Stimulated activated CD8-positive, alpha-beta memory T cell treated with anti-CD3 and anti-CD28 coated beads, Interleukin-2, amount 100 ng/mL, for 1 hour (primary cell): Measurements from ENCODE around the gene OR6J1.
"Not testable (repeated sequence)": the region's sequence is repeated elsewhere in the genome, so short reads cannot be mapped to it uniquely, and the experiment has no call there.

ENCODE experiments used
- DNase-seq, 2 donors: peaks; one replicate each; pipeline ENCODE4 v3.0.0-alpha.2; 2020; ENCODE audit warnings: low read depth in 2 of 2

OR6J1 gene

DNA sequence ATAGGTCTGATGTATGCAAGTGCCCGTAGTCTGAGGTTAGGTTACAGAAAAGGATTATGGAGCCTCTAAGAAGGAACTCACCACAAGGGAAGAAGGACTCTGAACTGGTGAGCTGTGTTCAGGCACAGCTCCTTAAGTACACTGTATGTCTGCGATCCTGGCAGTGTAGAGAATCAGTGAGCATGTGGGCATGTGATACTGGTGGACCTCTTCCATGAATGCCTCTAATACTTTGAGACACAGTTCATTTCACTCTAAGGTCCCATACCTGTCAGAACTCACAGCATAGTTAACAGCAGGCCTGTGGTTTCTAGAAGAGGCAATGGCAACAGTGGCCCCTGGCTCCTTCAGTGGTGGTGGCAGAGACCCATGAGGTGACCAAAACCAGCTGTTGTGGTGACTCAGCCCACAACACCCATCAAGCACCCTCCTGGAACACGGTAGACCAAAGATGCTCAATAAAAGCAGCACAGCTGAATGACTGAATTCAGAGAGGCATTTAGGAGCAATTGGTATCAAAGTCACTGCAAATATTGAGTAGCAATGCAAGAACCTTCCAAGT, 6.9 kb upstream of the OR6J1 start:
- DNase-seq, result no peak

DNA sequence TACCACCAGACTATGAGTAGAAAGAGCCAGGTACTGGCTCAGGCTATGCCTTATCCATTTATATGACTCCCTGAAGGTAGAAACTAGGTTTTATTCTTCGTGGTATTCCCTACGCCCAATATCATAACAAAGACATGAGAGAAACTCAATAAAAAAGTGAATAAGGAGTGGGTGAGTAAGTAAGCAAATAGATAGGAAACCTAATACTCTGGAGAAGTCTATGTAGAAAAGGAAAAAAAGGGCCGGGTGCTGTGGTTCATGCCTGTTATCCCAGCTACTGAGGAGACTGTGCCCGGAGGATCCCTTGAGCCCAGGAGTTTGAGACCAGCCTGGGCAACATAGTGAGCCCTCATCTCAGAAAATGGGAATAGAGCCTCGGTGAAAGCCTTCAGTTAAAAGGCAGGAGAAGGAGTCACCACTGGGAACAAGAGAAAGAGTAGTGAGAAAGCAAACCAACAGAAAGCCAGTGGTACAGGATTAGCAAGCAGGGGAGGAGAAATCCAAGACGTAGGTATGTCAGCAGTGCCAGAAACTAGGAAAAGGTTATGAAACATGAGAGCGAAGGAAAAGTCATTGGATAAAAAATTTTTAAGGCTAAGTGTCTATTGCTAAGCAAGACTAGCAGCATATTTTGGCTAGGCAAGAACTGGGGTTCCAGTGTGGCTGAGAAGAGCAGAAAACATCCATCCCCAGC, 6.0 kb upstream of the OR6J1 start:
- DNase-seq, result no peak

DNA sequence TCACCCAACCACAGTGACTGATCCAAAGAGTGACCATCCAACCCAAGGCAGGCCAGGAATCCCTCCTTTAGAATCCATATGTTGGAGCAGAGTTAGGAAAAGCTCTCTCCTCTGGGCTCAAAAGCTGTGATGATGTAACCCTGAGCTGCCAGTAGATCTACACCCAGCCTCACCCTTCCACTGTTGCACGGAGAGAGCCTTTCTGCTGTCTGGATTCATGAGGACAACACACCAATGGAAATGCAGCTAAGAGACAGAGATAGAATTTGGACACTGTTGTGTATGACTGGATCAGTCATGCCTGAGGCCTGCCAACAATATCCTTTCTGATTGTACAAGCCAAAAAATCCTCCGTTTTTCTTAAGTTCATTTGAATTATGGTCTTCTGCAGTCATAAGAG, 4.4 kb upstream of the OR6J1 start:
- DNase-seq, result no peak

DNA sequence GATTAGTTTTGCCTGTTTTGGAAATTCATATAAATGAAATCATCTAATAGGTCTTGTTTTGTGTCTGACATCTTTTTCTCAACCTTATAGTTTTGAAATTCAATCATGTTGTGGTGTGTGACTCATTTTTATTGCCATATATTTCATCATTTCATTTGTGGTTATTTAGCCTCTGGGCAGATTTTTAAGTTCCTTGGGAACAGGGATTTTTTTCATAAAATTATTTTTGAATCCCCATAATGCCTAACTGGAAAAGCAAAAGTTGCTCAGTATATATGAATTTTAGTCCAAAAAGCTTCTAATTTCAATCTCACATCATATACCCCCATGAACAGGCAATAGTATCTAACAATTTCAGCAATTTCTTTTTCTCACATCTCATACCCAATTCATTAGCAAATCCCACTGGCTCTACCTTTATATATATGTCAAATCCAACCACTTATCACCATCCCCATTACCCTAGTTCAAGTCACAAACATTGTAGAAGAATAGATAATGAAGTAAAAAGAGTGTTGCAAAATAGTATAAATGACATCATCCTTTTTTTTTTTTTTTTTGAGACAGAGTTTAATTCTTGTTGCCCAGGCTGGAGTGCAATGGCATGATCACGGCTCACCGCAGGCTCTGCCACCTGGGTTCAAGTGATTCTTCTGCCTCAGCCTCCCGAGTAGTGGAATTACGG, 2.6 kb upstream of the OR6J1 start:
- no peak for DNase-seq

DNA sequence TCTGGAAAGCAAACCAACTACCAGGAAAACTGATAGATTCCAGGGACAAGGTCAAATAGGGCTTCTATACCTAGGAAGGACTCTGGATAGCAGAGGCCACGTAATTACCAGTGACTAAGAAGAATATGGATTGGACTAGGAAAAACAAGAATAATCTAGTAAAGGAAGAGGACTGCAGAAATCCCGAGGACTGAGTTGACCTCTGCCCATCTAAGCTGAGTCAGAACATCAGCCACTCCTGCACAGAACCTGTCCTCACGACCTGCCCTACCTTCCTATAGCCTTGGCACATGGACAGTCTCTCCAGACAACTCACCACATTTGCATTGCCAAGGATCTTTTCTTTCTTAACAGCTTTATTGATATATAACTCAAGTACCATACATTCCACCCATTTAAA, 2.3 kb downstream of the OR6J1 start:
- no peak for DNase-seq

DNA sequence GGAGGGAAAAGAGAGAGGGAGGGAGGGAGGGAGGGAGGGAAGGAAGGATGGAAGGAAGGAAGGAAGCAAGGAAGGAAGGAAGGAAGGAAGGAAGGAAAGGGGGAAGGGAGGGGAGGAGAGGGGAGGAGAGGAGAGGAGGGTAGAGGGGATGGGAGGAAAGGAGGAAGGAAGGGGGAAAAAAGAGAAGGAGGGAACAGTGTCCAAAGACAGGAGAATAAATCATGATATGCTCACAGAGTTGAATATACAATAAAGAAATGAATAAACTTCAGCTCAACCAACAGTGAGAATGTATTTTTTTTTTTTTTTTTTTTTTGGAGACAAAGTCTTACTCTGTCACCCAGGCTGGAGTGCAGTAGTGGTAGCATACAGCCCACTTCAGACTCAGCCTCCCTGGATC, 4.0 kb downstream of the OR6J1 start:
- DNase-seq, result no peak

DNA sequence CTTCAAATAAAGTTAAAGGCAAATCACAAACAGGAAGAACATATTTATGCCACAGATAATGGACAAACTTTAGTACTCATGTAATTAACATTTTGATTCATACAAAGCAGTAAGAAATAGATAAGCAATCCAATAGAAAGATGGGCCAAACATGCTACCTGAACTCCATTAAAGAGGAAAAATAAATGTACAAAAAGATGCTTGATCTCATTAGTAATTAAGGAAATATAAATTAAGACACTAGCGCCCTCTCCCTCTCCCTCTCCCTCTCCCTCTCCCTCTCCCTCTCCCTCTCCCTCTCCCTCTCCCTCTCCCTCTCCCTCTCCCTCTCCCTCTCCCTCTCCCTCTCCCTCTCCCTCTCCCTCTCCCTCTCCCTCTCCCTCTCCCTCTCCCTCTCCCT, 8.2 kb downstream of the OR6J1 start:
- DNase-seq, result not testable (repeated sequence)

DNA sequence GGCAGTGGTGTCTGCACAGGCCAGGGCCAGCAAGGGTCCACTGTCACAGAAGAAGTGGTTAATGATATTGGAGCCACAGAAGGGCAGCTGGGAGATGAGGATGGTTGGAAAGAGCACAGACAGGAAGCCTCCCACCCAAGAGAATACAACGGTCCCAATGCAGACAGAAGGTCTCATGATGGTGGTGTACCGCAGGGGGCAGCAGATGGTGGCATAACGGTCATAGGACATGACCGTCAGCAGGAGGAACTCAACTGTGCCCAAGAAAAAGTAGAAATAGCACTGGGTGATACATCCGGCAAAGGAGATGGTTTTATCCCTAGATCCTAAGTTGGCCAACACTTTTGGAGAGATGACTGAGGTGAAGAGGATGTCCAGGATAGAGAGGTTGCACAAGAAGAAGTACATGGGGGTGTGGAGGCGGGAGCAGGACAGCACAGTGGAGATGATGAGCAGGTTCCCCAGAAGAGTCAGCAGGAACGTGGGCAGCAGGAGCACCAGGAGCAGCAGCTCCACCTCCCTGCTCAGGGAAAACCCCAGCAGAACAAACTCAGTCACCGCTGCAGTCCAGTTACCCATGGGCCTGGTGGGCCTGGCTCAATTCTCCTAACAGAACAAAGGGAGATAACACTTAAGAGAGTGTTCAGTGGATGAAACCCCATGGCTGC, 9.8 kb downstream of the OR6J1 start:
- no peak for DNase-seq

DNA sequence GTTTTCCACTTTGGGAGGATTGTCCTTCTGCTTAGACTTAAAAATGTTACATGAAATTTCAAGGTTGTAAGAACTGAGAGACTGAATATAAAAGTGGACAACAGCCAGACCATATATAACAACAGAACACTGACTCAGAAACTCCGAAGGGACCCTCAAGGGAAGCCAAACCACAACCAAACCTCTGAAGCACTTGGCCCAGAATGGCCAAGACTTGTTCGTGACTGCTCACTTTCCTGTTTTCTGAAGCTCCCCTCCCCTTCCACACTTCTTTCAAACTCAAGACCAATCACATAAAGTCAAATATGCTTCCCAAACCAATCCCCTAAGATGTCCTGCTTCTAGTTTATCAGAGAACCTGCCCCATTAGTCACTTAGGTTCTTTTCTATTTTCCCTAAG, 13.7 kb downstream of the OR6J1 start:
- DNase-seq, result no peak

DNA sequence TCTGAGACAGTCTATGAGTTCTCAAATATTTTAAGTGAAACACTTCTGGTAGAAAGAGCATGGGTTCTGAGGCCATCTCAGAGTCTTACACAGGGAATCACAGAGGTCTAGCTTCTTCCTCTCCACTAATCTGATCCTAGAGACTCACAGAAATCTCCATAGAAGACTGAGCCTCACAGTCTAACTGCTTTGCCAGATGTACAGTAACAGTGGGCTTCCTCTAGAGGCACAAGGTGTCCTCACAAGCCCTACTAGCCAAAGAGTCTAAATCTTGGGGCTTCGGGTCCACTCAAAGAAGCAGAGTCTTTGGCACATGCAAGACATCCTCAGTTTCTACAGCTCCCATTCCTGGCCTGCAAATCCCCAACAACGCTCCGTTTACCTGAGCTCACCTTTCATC, 14.1 kb downstream of the OR6J1 start:
- DNase-seq, result no peak

DNA sequence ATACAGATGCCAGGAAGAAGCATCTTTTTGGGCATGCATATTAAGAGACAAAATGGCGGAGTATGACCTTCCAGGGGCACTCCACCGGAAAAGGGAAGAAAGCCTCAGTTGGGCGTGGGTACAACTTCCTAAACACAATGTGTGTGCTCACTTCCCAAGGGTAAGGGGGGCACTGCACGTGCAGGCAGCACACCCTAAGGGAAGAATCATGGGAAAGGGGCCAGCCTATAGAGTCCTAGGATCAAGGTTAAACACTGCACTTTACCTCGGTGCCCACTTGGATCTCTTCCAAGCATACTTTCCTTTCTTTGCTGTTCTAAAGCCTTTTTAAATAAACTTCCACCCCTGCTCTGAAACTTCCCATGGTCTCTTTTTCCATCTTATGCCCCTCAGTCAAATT, 14.8 kb downstream of the OR6J1 start:
- no peak for DNase-seq

DNA sequence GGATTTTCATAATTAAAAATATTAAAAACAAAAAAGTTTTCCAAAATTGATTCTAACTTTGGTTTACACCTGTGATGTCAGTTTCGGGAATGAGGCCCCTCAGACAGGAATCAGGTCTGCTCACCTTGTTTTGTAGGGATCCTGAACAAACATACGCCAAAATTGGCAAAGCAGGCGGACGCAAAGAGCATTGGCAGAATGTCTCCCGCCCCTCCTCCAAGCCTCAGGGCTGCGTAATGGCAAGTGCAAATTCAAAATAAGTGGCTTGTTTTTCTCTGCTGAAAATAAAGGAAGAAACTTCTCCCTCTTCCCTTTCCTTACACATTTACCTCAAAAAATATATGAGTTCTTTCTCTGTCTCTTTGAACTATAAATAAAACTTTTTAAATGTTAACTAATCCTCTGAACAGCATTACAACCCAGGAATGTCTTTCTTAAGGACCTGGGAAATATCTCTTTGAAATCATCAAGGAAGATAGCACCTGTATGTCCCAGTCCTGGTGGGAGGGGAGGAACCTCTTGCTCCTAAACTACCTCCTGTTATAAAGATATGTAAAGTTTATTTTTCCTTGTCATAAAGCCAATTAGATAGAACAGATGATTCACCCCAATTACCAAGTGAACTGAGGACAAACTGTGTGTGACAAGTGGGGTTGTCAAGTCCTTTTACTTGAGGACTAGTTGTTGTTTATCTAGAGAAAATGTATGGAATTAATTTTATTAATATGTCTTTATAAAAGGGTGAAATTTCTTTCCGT, 16.5 kb downstream of the OR6J1 start:
- DNase-seq, result no peak

DNA sequence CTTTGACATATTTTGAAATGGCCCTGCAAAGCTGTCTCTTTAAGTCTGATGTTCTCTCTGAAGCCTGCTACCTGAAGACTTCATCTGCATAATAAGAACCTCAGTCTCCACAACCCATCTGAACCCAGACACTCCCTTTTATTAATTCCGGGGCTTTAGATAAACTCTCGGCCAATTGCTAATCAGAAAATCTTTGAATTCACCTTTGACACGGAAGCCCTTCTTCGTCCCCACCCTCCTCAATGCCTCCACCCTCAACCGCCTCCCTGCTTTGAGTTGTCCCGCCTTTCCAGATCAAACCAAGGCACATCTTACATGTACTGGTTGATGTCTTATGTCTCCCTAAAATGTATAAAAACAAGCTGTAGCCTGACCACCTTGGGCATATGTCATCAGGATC, 17.6 kb downstream of the OR6J1 start:
- DNase-seq, result no peak

DNA sequence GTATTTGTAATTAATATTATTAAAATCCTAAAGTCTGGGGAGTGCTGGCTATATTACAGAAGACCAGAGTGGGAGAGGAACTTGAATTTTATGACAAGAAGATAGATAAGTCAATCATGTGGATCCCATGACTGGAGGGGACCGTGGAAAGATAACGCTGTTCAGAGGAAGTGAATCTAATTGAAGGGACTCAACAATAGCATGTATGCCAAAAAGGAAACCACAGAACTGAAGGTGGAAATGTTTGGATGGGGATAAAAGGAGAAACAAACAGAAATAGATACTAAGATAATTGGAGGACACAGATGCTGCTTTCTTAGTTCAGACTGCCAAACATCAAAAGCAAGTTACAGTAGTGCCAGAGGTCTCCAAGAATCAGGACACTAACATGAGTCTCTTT, 21.1 kb downstream of the OR6J1 start:
- DNase-seq, result no peak

DNA sequence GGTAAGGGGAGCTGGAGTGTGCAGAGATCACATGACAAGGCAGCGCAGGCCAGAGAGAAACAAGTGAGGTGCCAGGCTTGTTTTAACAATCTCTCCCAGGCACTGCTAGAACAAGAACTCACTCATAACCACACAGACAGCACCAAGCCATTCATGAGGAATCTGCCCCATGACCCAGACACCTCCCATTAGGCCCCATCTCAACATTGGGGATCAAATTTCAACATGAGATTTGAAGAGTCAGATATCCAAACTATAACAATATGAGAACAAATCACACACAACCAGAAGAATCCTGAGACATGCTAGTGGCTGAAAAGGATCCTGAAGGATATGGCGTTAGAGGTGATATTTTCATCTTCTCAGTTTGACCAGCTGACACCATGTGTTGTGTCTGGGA, 21.9 kb downstream of the OR6J1 start:
- no peak for DNase-seq

DNA sequence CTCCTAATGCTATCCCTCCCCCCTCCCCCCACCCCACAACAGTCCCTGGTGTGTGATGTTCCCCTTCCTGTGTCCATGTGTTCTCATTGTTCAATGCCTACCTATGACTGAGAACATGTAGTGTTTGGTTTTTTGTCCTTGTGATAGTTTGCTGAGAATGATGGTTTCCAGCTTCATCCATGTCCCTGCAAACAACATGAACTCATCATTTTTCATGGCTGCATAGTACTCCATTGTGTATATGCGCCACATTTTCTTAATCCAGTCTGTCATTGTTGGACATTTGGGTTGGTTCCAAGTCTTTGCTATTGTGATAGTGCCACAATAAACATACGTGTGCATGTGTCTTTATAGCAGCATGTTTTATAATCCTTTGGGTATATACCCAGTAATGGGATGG, 28.4 kb downstream of the OR6J1 start:
- not testable (repeated sequence) for DNase-seq

DNA sequence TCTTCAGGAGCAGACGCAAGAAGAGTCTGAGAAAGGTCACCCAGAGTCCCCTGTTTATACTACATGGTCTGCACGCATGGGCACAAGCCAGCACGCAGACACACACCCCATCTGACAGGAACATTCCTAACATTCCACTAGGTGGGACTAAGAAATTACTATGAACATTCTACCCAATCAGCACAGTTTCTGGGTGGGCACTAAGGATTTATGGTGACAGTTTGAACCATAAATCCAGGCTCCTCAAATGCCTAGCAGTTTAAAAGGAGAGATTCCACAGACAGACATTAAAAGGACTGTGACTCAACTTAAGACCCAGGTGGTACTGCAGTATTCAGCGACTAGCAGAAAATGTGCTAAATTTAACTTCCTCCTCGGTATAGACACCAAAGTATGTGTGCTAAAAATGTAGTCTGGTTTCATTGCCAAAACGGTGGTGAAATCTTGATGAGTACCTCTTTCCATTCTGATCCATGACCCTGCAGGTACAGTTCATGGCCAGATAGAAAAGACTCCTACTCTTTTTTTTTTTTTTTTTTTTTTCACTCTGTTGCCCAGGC, 29.8 kb downstream of the OR6J1 start:
- no peak for DNase-seq

DNA sequence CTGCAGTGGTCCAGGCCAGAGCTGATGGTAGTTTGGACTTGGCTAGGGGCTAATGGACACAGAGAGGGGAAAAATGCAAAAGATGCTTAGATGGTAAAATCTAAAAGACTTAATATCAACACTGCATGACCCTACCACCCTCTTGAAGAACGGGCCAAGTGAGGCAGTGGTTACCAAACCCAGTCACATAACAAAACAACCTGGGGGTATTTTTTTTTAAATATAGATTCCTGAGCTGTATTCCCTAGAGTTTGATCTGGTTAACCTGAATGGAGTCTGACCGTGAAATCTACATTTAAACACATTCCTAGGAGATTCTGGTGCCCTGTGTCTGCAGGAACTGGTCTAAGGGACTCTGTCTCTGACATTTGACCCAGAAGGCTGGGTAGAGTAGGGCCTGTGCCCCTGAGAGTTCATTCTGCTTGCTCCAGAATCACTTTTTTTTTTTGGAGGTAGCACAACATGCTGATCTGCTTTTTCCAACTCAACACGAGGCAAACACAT, 30.4 kb downstream of the OR6J1 start:
- no peak for DNase-seq

DNA sequence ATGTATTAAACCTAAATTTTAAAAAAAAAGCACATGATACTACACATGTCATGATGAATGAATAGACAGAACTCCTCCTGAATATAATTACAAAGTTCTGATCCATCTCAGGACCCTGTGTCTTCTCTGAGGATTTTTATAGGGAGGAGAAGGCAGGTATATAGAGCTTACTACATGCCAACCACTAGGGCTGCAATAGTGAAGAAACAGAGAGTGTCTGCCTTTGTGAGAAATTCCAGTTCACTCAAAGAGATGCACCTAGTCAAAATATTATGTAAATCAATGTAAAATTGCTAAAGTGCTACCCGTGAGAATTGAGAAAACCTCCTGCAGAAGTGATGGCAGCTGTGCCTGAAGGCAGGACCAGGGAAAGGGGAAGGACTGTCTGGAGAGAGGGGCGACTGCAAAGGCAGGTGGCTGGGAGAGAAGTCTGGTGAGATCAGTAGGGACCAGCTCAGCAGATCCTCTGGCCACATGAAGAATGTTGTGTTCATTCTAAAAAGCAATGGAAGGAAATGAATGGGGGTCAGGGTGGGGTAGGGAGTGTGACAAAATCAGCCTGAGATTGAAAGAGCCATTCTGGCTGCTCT, 31.0 kb downstream of the OR6J1 start:
- DNase-seq, result no peak

DNA sequence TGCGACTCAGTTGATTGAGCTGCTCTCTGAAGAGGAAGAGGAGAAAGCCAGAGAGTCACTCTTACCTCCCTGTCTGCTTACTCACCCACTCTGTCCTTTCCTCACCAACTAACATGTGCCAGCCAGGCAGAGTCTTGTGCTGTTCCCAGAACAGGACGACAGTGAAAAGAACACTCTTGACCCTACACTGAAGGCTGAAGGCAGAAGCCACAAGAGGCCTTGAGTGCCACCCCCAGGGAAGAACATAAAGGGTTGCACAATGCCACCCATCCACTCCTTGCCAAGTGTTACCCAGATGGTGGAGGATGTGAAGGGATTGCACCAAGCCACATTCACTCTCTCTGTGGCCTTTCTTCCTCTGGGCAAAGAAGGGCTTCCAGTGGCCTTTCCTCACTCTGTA, 33.2 kb downstream of the OR6J1 start:
- no peak for DNase-seq

DNA sequence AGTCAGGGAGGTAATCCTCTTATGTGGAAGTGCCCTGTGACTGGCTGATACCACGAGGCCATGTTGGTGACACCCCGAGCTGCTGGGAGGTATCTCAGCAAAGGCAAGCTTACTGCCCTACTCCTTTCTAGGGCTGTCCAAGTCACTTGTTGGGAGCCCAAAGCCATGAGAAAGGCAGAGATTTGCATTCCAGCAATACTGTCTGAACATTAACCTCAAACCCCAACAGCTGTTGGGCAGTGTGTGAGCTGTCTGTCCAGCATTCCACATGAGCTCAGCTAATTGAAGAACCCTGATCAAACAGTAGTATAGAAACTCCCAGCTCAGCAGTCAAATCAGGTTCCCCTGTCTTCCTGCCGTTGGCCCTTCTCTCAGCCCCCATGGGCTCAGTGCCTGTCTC, 36.9 kb downstream of the OR6J1 start:
- no peak for DNase-seq
